Measurements from ENCODE around the gene MORC1. TPM values are rescaled to one million over a fixed set of nuclear protein-coding genes. Genes with fewer than 3 reads are reported as not detected.
"Not testable (repeated sequence)": the region's sequence is repeated elsewhere in the genome, so short reads cannot be mapped to it uniquely, and the experiment has no call there.

MORC1 gene, protein sequence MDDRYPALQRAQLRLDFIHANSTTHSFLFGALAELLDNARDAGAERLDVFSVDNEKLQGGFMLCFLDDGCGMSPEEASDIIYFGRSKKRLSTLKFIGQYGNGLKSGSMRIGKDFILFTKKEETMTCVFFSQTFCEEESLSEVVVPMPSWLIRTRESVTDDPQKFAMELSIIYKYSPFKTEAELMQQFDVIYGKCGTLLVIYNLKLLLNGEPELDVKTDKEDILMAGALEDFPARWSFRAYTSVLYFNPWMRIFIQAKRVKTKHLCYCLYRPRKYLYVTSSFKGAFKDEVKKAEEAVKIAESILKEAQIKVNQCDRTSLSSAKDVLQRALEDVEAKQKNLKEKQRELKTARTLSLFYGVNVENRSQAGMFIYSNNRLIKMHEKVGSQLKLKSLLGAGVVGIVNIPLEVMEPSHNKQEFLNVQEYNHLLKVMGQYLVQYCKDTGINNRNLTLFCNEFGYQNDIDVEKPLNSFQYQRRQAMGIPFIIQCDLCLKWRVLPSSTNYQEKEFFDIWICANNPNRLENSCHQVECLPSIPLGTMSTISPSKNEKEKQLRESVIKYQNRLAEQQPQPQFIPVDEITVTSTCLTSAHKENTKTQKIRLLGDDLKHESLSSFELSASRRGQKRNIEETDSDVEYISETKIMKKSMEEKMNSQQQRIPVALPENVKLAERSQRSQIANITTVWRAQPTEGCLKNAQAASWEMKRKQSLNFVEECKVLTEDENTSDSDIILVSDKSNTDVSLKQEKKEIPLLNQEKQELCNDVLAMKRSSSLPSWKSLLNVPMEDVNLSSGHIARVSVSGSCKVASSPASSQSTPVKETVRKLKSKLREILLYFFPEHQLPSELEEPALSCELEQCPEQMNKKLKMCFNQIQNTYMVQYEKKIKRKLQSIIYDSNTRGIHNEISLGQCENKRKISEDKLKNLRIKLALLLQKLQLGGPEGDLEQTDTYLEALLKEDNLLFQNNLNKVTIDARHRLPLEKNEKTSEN
- not detected for total RNA-seq
- long read RNA-seq, result 0 reads

DNA sequence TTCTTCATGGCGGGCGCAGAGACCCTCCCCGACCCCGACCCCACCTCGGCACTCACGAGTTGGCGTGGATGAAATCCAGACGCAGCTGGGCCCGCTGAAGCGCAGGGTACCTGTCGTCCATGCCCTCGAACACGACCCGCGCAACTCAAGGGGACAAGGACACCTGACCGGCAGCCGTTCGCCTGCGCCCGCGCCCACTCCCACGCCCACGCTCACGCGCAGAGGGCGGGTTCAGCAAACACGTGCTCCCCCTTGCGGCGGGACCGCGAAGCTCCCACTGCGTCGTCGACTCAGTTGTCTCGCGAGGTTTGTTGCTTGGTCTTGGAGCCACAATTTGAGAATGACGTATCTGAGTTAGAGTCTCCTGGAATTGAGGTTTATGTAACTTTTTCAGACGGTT, at the start of gene MORC1:
TSS of gene MORC1 (minus strand) at position 196 of the 400 bp plus-strand sequence. CDS start at position 121, 75 bp downstream.
- no peak for DNase-seq
- intact Hi-C loops (cut with DNase I), result no loop called here

DNA sequence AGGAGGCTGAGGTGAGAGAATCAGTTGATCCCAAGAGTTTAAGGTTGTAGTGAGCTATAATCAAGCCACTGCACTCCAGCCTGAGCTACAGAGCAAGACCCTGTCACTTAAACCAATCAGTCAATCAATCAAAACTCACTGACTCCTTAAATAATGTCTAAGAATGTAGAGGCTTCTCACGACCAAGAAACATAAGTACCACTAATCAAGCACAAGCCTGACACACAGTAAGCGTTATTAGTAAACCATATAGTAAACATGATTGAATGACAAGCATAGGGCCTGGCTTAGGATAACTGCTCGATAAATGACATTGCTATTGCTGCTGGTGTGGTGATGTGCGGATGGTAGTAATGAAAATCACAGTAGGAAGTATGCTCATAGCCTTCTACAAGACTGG, 48.0 kb upstream of the MORC1 start:
- intact Hi-C loops (cut with DNase I), result no loop called here
- ATAC-seq (ENCODE audit: poor library complexity), result no peak
- no peak for DNase-seq

More for the DNA sequence above, at the start of gene MORC1:
- no peak for ATAC-seq (ENCODE audit: poor library complexity)

DNA sequence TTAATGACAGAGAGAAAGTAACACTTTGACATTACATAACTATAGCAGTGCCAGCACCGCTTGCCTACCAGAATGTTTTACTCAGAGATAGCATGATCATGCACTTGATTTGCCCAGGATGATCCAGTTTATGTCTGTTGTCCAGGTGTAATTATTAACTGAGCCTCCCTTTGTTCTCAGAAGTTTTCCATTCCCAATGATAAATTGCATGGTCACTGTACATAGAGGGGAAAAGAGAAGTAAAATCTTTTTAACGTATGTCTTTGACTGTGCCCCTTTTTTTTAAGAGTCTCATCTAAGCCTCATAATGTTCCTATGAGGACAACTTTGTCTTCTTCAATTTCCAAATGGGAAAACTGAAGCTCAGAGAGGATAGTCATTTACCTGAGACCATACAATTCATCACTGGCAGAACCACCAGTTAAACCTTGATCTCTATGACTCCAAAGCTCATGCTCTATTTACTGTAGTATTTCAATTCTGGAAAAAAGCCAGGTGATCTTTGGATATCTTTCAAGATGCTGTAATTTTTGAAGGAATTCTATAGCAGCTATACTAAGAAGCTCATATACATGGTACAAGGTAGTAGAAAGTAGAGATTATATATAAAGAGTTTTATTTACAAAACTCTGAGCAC, 43.7 kb upstream of the MORC1 start:
- intact Hi-C loops (cut with DNase I), result no loop called here
- ATAC-seq (ENCODE audit: poor library complexity) (no peak), DNase-seq (no peak)

DNA sequence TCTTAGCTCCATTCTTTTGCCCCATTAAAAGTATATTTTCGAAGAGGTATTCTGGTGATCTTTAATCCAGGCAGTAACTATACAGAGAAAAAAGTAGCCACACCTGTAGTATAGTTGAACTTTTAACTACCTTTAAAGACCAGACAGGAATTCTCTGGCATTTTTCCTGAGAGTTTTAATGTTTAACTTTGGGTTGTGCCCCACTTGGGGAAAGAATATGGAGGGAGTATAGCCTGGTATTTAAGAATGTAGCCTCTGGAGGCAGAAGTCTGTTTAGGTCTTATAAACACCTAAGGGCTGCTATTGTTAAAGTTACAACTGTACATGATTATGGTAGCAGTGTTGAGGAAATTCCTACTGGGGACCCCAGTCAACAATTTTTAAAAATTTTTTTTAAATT, 37.9 kb upstream of the MORC1 start:
- intact Hi-C loops (cut with DNase I), result no loop called here
- DNase-seq, result no peak
- no peak for ATAC-seq (ENCODE audit: poor library complexity)

DNA sequence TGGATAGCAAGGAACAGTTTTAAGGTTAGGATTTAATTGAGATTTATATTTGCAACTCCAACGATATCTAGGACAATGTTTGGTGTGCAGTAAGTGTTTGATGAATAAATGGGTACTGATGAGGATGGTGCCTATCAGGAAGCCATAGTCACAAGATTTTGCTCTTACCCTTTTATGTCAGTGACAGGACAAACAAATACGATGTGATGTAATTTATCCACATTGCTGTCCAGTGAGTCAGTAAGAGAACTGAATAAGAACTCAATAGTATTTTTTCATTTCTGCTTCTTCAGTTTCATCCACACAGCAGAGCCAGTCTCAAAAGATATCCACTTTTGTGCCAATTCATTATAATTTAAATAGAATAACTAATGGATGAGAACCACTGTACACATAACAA, 37.0 kb upstream of the MORC1 start:
- intact Hi-C loops (cut with DNase I), result no loop called here
- DNase-seq, result no peak
- ATAC-seq (ENCODE audit: poor library complexity), result no peak

DNA sequence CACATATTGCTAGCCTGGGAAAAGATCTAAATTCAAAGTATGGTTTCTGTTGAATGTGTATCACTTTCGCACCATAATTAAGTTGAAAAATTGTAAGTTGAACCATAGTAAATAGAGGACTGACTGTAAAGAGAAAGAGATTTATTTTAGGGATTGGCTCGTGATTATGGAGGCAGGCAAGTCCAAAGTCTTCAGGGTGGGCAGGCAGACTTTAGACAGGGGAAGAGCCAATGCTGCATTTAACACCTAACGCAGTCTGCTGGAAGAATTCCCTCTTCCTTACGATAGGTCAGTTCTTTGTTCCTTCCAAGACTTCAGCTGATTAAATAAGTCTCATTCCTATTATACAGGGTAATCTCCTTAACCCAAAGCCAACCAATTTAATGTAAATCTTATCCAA, 34.4 kb upstream of the MORC1 start:
- DNase-seq (no peak), ATAC-seq (ENCODE audit: poor library complexity) (no peak)
- intact Hi-C loops (cut with DNase I), result no loop called here

DNA sequence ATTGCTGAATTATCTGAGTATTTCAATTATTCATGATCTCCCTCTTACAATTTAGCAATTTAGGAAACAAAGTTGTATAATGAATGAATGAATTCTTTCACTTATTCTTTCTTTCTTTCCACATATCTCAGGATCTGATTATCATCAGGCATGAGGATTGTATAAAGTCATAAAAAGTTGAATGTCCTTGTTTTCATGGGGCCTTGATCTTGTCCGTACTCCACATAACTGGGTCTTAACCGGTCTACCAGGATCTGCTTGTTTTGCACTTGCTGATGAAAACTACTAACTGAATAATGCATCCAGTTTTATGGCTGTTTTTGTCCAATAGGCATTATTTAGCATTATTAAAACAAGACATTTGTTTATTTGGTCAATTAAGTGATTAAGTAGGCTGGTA, 31.1 kb upstream of the MORC1 start:
- DNase-seq (no peak), ATAC-seq (ENCODE audit: poor library complexity) (no peak)
- intact Hi-C loops (cut with DNase I), result no loop called here

DNA sequence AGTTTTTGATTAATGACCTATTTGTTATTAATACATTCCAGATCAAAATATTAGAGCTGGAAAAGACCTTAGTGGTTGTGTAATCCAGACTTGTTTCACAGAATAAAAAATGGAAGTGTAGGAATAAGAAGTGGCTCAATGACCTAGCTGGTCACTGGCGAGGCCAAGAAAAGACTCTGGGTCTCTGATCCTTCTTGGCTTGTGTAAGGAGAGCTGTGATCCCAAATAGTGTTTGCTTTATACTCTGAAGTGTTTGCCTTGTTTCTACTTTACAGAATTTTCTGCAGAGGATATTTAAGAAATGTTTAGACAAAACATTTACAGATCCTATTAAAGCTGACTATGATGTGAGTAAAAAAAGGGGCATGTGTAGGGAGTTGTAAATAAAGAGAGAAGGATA, 25.7 kb upstream of the MORC1 start:
- ATAC-seq (ENCODE audit: poor library complexity) (no peak), DNase-seq (no peak)
- intact Hi-C loops (cut with DNase I), result no loop called here

DNA sequence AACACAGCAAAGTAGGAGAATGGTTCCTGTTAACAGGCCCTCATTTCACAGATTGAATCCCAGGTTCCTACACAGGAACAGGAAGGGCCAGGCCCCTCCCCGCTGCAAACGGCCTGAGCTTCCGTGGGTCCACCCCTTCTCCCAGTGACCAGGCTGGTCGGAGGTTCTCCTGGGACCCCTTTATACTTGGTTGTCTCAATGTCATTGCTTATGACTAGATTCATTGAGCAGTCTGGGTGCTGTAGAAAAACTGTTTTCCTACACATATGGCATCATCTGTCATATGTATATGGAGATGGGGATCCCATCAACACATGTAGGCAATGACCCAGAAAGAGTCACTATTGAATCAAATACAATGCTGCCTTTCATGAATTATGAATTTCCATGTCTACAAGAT, 22.4 kb upstream of the MORC1 start:
- no peak for DNase-seq
- no peak for ATAC-seq (ENCODE audit: poor library complexity)
- intact Hi-C loops (cut with DNase I), result no loop called here

DNA sequence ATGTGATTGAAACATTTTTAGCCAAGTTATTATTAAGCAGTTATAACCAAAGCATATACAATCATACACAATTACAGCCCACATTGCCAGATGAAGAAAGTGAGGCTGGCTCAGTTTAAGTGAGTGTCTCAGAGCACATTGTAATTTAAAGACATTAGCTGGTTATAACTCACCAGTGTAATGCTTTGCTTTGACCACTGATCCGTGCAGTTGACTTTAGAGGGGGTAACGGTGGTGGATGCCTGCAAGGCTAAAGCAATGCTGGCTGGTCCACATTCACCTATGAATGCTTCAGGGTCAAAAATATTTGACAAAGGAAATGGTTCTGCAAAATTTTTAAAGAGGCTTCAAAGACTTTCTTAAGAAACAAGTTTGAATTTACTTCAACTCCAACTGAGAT, 19.8 kb upstream of the MORC1 start:
- ATAC-seq (ENCODE audit: poor library complexity), result no peak
- intact Hi-C loops (cut with DNase I), result no loop called here

DNA sequence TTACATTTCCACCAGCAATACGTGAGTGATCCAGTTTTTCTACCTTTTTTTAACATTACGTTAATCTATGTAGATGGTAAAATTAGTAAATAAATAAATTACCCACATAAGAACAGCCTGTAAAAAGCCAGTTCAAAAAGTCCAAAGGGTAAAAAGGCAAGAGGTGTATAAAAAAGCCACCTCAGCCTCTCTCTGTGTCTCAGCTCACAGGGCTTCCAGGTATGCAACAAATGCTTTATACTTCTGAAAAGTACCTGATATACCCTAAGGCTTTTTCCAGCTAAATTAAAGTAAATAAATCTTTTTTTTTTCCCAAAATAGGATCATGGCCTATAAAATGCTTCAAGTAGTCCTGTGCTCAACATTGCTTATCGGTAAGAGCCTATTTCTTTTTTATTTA, 18.6 kb upstream of the MORC1 start, which contains the start of gene C3orf85:
TSS of gene C3orf85 (plus strand) at position 197 of the 400 bp plus-strand sequence. CDS start at position 326, 129 bp downstream.
- ATAC-seq (ENCODE audit: poor library complexity) (no peak), DNase-seq (no peak)
- intact Hi-C loops (cut with DNase I), result no loop called here

More for the DNA sequence above, 19.8 kb upstream of the MORC1 start:
- DNase-seq, result no peak

DNA sequence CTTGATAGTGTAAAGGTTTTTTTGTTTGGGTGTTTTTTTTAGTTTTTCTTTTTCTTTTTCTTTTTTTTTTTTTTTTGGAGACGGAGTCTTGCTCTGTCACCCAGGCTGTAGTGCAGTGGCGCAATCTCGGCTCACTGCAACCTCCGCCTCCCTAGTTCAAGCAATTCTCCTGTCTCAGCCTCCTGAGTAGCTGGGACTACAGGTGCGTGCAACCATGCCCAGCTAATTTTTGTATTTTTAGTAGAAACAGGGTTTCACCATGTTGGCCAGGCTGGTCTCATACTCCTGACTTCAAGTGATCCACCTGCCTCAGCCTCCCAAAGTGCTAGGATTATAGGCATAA, 15.5 kb upstream of the MORC1 start:
- ATAC-seq (ENCODE audit: poor library complexity); intact Hi-C loops (cut with DNase I); DNase-seq: not testable (repeated sequence)

DNA sequence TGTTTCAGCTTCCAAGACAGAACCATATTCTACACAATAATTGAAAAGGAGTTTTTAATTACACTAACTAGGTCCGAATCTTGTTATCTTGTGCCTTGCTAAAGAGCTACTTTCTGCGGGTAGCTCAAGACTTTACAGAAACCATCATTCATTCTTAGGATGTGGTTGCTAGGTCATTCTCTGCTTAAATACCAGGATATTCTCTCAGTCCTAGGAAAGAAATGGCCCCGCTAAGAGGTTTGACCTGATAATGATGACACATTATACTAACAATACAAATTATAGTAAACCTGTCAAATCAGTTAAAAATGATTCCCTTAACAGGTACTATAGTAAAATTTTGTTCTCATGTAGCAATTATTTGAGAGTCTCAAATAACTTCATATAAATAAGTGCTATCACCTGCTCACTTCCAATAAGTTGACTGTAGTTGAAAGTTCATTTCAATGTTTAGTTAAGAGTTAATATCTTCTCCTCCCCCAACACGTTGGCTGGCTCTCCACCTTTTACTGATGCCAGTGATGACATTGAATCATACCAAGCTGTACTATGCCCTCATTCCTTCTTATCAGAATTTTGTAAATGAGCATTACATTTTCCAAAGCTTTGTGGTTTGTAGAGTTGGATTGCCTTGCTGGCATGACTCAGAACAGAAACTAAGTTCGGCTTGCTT, 15.0 kb upstream of the MORC1 start:
- no peak for ATAC-seq (ENCODE audit: poor library complexity)
- intact Hi-C loops (cut with DNase I), result no loop called here
- no peak for DNase-seq

DNA sequence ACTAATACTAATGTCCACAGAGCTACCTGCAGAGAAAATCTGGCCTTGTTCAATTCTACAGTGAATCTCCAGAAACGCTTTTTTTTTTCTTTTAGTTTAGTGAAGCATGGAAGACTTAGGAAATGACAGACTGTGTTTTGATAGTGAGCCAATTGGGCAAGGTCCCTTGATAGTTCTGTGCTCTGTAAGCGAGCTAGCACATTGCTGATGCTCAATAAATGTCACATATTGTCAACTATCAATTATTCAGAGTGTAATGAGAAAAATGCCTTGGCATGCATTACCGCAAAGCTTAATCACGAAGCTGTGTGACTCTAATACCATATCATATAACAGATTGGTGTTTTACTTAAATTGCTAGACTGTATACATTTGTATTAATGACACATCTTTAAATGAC, 13.3 kb upstream of the MORC1 start:
- DNase-seq (no peak), ATAC-seq (ENCODE audit: poor library complexity) (no peak)
- intact Hi-C loops (cut with DNase I), result no loop called here

DNA sequence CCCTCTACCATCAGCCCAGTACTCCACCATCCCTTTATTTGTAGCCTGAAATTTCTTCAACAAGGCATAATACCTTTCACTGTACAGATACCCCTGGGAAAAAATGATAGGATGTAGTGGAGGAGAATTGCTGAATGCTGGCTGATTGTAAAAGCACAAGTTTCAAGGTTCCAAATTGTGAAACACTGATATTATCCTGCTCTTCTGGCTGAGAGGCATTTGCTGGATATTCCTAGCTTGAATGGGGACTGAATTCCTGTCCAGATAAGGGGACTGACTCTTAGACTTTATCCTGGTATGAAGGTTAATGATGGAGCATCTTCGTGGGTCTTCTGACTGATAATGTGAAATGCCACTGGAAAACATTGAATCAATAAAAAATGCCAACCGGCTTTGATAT, 9.6 kb upstream of the MORC1 start:
- intact Hi-C loops (cut with DNase I), result no loop called here
- DNase-seq, result no peak
- ATAC-seq (ENCODE audit: poor library complexity), result no peak

DNA sequence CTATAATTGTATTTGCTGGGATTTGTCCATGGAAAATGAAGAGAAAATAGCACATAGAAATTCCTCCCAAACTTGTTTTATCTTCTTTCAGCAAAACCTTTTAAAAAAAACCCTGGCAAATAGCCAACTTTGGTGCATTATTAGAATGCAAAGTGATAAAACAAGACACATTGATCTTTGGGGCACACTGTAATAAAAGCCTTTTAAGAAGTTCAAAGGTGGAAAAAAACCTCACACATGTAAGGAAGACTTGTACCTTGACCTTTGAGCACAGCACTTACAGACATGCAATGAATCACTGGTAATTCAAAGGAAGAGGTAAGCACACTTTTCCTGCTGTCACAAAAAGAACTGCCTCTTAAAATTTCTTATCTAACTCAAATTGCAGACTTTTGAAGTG, 8.0 kb upstream of the MORC1 start:
- no peak for DNase-seq
- no peak for ATAC-seq (ENCODE audit: poor library complexity)
- intact Hi-C loops (cut with DNase I), result no loop called here

DNA sequence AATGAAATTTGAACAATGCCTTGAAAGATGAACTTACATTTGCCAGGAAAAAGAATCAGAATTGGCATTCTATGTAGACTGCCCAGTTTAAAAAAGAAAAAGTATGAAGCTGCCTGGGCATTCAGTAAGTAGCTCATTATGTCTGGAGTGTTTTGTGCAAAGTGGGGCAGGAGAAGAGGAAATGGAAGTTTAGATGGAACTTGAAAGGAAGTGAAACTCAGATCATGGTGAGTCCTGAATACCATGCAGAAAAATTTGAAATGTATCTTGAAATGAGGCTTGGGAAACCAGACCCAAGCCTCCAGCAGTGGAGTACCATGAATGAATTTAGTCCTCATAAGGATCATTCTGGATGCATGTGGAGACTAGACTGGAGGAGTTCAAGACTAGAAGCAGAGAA, 4.8 kb upstream of the MORC1 start:
- intact Hi-C loops (cut with DNase I), result no loop called here
- no peak for ATAC-seq (ENCODE audit: poor library complexity)
- no peak for DNase-seq

DNA sequence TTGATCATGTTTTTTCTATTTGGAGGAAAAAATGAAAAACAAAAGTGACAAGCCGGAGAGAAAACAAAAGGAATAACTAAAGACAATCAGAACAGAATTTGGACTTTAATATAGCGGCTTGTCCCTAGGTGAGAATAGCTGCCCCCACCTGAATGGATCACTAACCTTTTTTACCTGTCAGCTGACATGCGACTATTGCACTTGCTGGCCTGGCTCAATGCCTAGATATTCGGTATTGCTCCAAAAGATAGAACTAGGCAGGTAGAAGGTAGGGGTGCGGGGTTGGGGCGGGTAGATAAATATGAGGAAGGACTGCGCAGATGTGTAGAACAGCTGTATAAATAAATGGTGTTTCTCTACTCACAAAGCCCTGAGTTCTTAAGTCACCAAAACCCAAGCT, 650 bp upstream of the MORC1 start:
- no peak for ATAC-seq (ENCODE audit: poor library complexity)
- intact Hi-C loops (cut with DNase I), result no loop called here
- no peak for DNase-seq

DNA sequence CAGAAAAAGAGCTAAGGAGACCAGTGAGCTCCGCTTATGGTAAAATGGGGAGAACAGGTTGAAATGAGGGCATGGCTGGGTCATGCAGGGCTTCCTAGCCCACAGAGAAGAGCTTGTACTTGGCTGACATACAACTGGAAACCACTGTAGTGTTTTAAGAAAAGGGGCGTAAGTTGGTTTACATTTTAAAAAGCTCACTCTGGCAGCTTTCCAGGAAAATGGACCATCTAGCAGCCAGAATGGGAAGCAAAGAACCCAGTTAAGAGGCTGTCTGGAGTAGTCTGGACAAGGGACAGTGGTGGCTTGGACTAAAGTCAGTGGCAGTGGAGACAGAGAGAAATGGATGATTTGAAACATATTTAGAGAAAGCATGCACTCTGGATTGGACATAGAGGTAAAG, 1.9 kb downstream of the MORC1 start:
- DNase-seq (no peak), ATAC-seq (ENCODE audit: poor library complexity) (no peak)
- intact Hi-C loops (cut with DNase I), result no loop called here

Data from Right ventricle myocardium superior (tissue), 1 donor.